A673 (cell line): ENCODE measurements around the gene TIMM9.

Experiments used
- EZH2 ChIP-seq: fragments of 200-600 bp; sonication (generic); IDR thresholded peaks from 2 replicates; pipeline ENCODE4 v1.6.1; 2017; ENCODE audit warnings: borderline replicate concordance, low read depth, mild to moderate bottlenecking, mixed read lengths, antibody characterized with exemption, low read length; ENCODE audit not compliant: poor library complexity, severe bottlenecking
- TF ChIP-seq, protein P1 (sequence below): fragments of 300-800, 200-600 bp; sonication (generic); conservative IDR thresholded peaks from 2 replicates; pipeline ENCODE4 v1.5.1; 2017; ENCODE audit warnings: low read depth, mild to moderate bottlenecking, antibody characterized with exemption, low read length, moderate library complexity, mixed read lengths

- TF ChIP-seq, protein P1, sequence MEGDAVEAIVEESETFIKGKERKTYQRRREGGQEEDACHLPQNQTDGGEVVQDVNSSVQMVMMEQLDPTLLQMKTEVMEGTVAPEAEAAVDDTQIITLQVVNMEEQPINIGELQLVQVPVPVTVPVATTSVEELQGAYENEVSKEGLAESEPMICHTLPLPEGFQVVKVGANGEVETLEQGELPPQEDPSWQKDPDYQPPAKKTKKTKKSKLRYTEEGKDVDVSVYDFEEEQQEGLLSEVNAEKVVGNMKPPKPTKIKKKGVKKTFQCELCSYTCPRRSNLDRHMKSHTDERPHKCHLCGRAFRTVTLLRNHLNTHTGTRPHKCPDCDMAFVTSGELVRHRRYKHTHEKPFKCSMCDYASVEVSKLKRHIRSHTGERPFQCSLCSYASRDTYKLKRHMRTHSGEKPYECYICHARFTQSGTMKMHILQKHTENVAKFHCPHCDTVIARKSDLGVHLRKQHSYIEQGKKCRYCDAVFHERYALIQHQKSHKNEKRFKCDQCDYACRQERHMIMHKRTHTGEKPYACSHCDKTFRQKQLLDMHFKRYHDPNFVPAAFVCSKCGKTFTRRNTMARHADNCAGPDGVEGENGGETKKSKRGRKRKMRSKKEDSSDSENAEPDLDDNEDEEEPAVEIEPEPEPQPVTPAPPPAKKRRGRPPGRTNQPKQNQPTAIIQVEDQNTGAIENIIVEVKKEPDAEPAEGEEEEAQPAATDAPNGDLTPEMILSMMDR, result no peak
- TF ChIP-seq EZH2, result no peak
These were observed 58.4 kb downstream of the TIMM9 start for GRCh38 chr14:58368956-58369355.
